ENCODE data around the gene OSBPL9. TPM values are rescaled to one million over a fixed set of nuclear protein-coding genes. Genes with fewer than 3 reads are reported as not detected.
A peak's percentile ranks its signal among the peaks of the same experiment; 100 is the strongest.

The OSBPL9 gene
- total and polyA plus RNA-seq, 9 of the 15 experiments (the other 6 are each of a cell fraction or from before 2014, with no cell fraction given) = 43.9 to 217 (median 170) TPM

- no peak for ATAC-seq
- H2AFZ ChIP-seq (ENCODE audit: low read depth, low read length) = no peak overlapping the region
- H3K79me2 ChIP-seq (ENCODE audit: control insufficient read depth, insufficient read depth, low read length) = no peaks in the 10 kb centered on the region
- H3K9me3 ChIP-seq (replicated peaks; ENCODE audit: control insufficient read depth, insufficient read depth, low read depth, low read length) = no peaks in the 10 kb centered on the region
- no peak for FAIRE-seq
- H3K27ac ChIP-seq (ENCODE audit: extremely low read depth, low read depth, low read length) = no peak overlapping the region
- no peak overlapping the region for H3K4me3 ChIP-seq
- no peak overlapping the region for H3K4me2 ChIP-seq (ENCODE audit: insufficient read depth, low read length)
- peaks cover 89% of the 10 kb centered on the region for H3K36me3 ChIP-seq (ENCODE audit: control insufficient read depth, insufficient read depth, low read length)
- ChIA-PET POLR2A (interaction anchor here (0.7 to 1.2 kb wide), 4 partner anchors 9 to 725 kb away, joined by 3 to 5 read pairs (median 3); no protein-coding TSS in a partner anchor), CTCF (ENCODE audit: low intra/inter-chr PET ratio) (no interaction called here)
- H3K27me3 ChIP-seq (ENCODE audit: control insufficient read depth in 2 of 2, insufficient read depth in 2 of 2, low read length in 2 of 2) = no peaks in the 10 kb centered on the region
- no peak overlapping the region for H3K9ac ChIP-seq (ENCODE audit: insufficient read depth in 1 of 2, low read depth in 2 of 2, low read length in 2 of 2)
- DNase-seq (ENCODE audit: extremely low read depth in 1 of 4, low spot score in 3 of 4) = no peak
- H3K9me1 ChIP-seq (ENCODE audit: control insufficient read depth, insufficient read depth, low read length) = no peaks in the 10 kb centered on the region
- no peaks in the 10 kb centered on the region for H4K20me1 ChIP-seq (replicated peaks; ENCODE audit: control insufficient read depth, insufficient read depth, low read length)
- TF ChIP-seq ZBTB9 (CRISPR knock-in tag; IDR thresholded peaks at IDR 0.05) (no peak), TFE3 (CRISPR knock-in tag; IDR thresholded peaks at IDR 0.05) (no peak), HDAC1 (IDR thresholded peaks at IDR 0.05) (no peak), POLR2G (IDR thresholded peaks at IDR 0.05; ENCODE audit: low read depth, low read length) (0 out of 2 replicates have a peak, but pooled peaks have one; percentile 0), XRCC3 (IDR thresholded peaks at IDR 0.05) (no peak), POLR3A (IDR thresholded peaks at IDR 0.05; ENCODE audit: borderline replicate concordance, extremely low read depth, insufficient read depth, insufficient read length) (no peak)
- in situ Hi-C loops (cut with MboI) = no loop called here
- BruUV-seq (replicated peaks) = no TSS peak
- no peaks in the 10 kb centered on the region for H3K4me1 ChIP-seq (replicated peaks in 1 of 2; ENCODE audit: control insufficient read depth in 2 of 2, insufficient read depth in 2 of 2, low read length in 2 of 2)
- intact Hi-C loops (cut with micrococcal nuclease) = loop anchor here (10.0 kb wide), 1 partner anchor 210 kb away; no protein-coding TSS in a partner anchor
These were observed 178.0 kb downstream of the OSBPL9 start for GRCh38 chr1:51794868-51795267.
